GM18868 (cell line): Measurements from ENCODE around the gene CAPS.
"Not testable (repeated sequence)": the region's sequence is repeated elsewhere in the genome, so short reads cannot be mapped to it uniquely, and the experiment has no call there.

ENCODE experiments used
- ATAC-seq: cut with Tn5 transposase; IDR thresholded peaks from one replicate; pipeline ENCODE4 v1.9.1; 2021; ENCODE audit warnings: mild to moderate bottlenecking, moderate library complexity; ENCODE audit not compliant: unreplicated experiment

The CAPS gene

DNA sequence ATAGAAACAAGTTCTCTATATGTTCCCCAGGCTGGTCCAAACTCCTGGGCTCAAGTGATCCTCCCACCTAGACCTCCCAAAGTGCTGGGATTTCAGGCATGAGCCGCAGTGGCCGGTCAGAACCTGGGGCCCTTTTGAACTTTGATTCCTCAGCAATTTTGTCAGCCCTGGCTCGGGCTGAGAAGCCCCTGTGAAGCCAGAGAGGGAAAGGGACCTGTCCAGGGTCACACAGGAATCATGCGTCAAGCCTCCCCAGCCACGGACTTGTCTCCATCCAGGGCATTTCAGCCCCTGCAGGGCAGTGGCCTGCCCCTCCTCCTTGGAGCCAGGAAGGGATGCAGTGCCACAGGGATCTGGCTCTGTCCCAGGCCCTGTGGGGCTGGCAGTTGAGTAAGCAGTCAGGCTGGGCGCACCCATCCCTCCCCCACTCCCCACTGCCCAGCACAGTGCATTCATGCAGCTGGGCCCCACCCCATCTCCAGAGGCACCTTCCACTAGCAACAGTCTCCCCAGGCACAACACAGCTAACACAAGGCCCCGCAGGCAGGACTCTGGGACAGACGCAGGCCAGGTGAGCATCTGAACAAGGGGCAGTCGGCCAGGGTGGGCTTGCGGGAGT, at the start of gene CAPS:
CAPS (plus strand) TSS at position 516 of the 619 bp plus-strand sequence. CDS start 153 bp downstream, outside the sequence.
- no peak for ATAC-seq

DNA sequence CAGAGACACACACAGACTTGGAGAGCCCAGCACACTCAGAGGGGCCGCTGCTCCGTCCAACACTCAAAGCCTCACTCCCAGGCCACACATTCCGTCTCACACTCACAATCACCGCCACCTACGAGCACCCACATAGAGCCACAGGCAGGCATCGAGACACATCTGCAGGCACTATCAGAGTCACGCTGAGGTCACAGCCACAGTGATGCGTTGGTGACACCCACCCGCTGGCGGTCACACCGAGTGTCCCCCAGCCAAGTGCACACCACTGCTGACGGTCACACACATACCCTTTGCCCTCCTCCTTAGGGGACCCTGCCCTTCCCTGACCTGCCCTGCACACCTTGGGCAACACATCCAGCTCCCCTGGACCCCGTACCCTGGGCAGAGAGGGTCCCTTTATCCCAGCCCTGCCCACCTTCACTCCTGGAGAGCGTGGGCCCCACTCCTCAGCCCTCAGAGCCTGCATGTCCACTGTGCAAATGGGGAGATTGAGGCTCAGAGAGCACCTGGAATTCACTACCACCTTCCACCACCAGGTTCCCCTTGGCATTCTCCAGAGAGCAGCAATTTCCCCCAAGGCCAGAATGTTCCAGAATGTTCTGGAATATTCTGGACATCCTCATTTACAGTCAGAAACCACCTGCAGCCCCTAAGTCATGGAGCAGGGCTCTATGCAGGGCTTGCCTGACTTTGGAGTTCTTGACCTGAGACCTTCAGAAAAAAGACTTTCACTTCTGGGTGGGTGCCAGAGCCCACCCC, 49.1 kb upstream of the CAPS start:
- ATAC-seq = no peak

DNA sequence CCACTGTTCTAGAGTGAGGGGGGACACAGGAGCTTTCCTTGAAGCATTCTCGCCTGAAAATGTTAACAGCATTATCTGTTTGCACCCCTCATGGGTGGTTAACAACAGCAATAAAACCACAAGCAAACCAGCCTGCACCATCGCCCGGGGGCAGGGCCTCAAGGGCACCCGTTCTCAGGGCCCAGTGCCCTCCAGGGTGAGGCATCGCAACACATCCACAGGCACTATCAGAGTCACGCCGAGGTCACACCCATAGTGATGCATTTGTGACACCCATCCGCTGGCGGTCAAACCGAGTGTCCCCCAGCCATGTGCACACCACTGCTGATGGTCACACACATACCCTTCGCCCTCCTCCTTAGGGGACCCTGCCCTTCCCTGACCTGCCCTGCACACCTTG, 48.3 kb upstream of the CAPS start:
- no peak for ATAC-seq

DNA sequence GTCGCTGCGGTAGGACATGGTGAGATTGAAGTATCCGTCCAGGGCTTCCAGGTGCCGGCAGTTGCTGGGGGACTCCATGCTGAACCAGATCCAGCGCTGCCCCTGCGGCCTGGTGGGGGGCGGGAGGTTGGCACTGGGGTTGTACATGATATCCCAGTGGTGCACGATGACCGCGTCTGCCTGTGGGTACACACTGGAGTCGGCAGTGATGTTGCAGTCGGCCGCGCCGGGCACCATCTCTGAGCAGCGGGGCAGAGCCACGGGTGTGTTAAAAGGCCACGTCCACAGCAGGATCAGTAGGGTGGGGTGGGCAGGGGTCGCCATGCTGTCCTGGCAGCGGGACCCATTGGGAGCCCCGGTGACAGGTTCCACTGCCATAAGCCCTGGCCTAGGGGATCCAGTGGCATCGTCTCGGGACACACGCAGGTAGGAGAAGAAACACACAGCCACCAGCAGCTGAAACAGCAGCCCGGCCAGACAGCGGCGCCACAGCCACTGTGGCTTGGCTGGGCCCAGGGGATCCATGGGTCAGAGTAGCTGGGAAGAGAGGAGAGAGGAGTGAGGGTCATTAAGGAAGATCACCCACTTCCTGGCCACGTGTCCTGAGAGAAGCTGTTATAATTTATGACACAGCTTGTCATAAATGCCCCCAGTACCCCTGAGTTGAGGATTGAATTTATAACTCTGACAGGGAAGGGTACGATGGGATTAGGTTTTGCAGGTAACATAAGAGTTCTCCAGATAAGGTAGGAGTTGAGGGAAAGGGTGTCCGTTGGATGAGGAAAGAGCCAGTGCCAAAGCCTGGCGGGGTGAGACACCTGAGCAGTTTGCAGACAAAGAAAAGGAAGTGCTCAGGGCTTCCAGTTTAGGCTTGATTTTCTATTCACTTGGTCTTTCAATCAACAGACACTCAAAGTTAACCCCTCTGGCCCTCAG, 46.6 kb upstream of the CAPS start:
- ATAC-seq = no peak

DNA sequence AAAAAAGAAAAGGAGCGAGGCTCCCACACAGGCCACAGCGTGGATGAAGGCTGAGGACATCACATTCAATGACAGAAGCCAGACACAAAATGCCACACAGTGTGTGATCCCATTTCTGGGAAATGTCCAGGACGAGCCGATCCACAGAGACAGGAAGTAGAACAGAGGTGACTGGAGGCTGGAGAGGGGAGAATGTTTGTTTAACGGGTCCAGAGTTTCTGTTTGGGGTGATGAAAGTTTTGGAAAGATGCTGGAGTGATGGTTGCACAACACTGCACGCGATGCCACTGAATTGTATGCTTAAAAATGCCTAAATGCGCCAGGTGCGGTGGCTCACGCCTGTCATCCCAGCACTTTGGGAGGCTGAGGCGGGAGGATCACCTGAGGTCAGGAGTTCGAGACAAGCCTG, 43.1 kb upstream of the CAPS start:
- no peak for ATAC-seq

DNA sequence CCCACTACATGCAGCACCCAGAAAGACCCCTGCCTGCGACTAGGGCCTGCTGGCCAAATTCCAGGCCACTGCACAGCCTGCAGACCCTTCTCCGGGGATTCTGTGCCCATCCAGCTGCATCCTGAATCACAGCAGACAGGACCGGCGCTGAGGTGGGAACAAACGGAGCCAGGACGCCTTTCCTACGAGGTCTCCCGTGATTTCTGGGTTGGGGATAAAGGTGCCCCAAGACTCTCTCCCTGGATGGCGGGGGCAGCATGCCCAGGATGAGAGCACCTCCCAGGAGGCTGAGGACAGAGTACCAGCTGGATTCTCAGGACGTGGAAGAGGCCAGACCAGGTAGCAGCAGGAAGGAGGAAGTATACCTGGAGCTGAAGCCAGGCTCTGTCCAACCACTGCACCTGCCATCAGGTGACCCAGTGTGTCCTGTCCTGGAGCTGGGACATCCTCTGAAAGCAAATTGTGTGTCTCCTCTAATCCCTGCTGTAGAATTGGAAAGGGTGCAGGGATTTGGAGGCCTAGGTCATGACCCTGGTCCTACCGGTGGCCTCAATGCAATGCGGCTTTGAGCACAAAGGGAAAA, 40.3 kb upstream of the CAPS start:
- ATAC-seq = no peak

DNA sequence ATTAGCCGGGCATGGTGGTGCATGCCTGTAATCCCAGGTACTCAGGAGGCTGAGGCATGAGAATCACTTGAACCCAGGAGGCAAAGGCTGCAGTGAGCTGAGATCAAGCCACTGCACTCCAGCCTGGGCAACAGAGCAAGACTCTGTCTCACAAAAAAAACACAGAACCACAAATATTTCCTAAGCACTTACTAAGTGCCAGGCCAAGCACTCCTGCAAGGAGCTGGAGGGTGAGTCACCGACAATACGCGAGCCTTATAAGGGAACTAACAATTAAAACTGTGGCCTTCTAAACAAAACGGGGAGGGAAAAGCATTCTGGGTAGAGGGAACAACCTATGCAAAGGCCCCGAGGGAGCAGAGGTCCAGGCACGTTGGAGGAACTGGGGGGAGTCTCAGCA, 39.6 kb upstream of the CAPS start:
- ATAC-seq = not testable (repeated sequence)

DNA sequence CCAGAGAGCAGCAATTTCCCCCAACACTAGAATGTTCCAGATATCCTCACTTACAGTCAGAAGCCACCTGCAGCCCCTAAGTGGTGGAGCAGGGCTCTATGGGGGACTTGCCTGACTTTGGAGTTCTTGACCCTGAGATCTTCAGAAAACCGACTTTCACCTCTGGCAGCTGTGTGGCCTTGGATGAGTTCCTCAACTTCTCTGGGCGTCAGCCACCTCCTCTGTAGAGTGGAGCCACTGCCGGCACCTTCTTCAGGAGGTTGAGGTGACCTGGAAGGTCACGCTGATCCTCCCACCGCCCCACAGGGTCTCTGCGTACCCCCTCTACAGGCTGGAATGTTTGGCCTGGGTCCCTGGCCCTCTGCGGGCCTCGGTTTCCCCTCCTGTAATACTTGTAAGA, 36.6 kb upstream of the CAPS start:
- ATAC-seq = no peak

DNA sequence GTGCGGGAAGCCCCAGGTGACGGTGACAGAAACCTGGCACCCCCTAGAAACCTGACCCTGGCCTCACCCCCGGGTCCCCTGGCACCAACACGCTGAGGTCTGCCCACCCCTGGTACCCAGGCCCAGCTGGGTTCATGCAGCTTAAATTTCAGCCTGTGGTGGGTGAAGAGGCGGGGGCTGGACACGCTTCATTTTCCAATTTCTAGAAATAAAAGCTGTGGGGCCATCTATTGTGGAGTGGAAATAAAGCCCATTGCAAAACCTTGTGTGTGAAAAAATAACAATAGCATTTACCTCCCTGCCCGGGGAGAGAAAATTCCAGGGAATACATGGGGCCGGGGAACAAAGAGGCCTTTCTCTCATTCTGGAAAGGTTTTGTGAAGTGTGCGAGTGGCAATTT, 36.2 kb upstream of the CAPS start:
- ATAC-seq = no peak

DNA sequence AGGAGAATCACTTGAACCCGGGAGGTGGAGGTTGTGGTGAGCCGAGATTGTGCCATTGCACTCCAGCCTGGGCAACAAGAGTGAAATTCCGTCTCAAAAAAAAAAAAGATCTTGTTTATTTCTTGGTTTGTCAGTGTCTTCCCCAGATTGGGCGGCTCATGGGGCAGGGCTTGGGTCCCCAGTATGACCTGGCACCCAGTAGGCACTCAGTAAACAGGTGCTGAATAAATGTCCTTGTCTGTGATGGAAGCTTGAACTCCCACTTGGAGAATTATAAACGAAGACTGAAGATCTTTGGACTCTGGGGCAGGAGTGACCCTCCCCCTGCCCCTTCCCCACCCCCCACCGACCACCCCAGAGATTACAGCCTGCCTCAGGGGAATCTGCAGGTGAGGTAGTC, 33.9 kb upstream of the CAPS start:
- ATAC-seq = no peak

DNA sequence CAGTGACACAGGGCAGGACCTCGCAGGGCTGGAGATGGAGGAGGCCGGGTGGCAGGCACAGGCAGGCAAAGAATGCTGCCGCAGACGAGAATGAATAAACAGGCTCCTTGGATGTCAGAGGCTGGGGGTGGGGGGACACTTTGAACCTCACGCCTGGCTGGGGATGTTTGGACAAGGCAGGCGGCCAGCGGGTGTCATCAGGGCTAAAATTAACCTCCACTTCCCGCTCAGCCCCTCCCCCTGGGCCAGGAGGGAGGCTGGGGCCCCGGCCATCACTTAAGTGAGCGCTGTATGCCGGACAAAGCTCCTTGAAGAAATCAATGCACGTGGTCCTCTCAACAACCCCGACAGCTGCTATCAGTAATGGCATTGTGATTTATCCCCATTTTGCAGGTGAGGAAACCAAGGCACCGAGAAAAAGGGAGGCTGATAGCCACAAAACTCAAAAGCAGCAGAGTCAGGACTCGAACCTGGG, 33.4 kb upstream of the CAPS start:
- no peak for ATAC-seq

DNA sequence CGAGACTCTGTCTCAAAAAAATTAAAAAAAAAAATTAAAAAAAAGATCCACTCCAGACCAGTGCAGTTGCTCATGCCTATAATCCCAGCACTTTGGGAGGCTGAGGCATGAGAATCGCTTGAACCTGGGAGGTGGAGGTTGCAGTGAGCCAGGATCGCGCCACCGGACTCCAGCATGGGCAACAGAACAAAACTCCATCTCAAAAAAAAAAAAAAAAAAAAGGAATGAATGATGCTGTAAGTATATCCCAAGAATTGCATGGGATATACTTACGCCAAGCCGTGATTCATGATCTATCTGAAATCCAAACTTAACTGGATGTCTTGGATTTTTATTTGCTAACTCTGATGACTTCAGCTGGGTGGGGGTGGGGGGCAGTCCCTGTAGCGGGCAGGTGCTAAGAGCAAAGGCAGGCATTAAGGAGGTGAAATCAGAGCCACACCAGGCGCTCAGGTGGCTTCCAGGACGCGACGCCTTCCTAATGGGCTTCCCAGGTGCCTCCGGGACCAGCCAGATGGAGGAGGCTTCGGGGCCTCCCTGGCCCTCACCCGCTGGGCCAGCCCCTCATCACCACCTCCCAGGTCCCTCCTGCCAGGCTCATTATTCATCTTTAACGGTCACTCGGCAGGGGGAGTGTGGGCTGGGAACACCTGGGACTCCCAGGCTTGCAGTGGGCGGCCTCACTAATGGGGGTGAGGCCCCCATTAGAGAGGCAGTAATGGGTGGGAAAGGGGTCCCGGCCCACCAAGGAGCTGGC, 32.3 kb upstream of the CAPS start:
- no peak for ATAC-seq

DNA sequence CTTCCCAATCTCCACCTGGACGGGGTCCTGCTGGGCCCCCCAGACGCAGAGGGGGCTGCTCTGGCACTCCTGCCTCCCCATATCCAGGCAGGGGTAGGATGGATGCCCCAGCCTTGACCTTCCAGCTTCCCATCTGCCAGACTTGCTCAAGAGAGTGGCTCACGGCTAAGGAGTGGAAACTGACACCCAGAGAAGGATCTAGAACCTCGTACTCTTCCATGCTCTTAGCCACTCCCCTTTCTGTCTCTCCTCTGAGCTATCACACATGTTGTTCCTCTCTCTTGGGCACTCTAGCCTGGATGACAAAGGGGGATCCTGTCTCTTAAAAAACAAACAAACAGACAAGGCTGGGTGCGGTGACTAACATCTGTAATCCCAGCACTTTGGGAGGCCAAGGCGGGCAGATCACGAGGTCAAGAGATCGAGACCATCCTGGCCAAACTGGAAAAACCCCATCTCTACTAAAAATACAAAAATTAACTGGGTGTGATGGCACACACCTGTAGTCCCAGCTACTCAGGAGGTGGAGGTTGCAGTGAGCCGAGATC, 31.6 kb upstream of the CAPS start:
- ATAC-seq = no peak

DNA sequence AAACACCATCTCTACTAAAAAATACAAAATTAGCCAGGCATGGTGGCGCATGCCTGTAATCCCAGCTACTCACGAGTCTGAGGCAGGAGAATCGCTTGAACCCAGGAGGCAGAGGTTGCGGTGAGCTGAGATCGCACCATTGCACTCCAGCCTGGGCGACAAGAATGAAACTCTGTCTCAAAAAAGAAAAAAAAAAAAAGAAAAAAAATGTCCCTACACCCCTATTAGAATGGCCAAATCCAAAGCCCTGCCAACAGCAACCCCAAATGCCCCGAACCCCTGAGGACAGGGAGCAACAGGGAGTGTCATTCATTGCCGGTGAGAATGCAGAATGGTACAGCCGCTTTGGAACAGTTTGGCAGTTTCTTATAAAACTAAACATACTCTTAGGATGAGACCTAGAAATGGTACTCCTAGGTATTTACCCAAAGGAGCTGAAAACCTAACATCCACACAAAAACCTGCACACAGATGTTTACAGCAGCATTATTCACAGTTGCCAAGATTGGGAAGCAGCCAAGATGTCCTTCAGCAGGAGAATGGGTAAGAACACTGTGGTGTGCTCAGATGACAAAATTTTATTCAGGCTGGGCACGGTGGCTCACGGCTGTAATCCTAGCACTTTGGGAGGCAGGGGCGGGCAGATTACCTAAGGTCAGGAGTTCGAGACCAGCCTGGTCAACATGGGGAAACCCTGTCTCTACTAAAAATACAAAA, 30.7 kb upstream of the CAPS start:
- ATAC-seq = not testable (repeated sequence)

DNA sequence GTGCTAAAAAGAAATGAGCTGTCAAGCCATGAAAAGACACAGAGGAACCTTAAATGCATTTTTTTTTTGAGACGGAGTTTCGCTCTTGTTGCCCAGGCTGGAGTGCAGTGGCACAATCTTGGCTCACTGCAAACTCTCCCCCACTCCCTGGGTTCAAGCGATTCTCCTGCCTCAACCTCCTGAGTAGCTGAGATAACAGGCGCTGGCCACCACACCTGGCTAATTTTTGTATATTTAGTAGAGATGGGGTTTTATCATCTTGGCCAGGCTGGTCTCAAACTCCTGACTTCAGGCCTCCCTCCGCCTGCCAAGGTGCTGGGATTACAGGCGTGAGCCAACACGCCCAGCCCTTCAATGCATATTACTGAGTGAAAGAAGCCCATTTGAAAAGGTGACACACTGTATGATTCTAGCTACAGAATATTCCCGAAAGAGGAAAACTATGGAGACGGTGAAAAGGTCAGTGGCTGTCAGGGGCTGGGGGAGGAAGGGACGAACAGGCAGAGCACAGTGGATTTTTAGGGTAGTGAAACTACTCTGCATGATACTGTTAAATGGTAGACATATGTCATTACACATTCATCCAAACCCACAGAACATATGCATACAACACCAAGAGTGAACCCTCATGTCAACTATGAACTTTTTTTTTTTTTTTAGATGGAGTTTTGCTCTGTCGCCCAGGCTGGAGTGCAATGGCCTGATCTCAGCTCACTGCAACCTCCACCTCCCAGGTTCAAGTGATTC, 29.8 kb upstream of the CAPS start:
- not testable (repeated sequence) for ATAC-seq

DNA sequence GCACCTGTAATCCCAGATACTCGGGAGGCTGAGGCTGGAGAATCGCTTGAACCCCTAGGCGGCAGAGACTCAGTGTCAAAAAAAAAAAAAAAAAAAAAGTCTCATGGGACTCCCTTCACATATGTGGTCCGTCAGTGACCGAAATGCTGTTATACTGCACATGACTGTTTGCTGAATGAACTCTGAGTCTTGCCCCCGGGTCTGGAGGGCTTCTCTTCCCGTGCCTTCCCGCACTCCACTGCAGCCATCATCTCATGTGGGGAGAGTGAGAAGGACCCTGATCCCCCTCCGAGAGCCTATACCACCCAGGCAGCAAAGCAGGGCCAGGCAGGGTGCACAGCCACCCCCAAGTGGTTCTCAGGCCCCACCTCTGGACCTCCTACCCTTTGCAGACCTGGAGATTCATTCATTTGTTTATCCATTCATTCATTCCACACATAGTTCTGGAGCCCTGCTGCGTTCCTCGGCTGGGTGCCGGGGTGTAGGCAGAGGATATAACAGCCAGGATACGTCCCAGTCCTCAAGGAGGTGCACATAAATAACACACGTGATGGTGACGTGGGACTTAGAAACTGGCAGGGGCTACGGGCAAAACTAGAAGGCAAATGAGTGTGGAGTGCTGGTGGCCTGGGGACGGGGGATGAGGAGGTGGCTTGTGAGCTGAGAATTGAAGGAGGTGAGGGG, 24.6 kb upstream of the CAPS start:
- ATAC-seq = no peak

DNA sequence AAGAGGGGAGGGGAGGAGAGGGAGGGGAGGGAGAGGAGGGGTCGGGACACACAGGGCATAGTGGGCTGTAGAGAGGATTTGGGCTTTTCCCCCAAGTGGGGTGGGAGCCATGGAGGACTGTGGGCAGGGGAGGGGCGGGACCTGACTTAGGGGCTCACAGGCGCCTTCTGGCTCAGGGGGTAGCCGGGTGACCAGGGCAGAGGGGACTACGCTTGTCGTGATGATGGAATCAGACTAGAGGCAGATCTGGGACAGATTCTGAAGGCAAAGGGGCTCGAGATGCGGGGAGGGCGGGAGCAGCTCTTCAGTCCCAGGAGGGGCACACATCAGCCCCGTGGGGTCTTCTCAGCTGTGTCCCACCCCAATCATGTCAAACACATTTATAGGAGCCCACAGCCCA, 24.0 kb upstream of the CAPS start:
- no peak for ATAC-seq

DNA sequence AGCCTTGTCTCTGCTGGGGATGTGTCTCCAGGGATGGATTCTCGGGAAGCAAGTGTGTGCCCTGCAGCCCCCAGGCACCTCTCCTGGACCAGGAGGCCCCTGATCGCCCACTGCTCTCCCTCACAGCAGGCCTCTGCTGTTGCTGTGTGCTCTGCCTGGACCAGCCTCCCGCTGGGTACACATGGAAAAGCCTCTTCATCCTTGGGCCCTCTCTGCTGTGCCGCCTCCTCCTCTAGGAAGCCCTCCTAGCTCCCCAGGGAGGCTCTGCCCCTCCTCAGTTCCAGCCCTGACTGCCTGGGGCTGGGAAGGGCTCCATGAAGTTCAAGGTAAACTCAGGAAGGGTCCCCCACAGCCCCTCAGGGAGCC, 22.5 kb upstream of the CAPS start:
- ATAC-seq = no peak
